Measurements from ENCODE around the gene PTGS1. TPM values are rescaled to one million over a fixed set of nuclear protein-coding genes. Genes with fewer than 3 reads are reported as not detected.
A peak's percentile ranks its signal among the peaks of the same experiment; 100 is the strongest.

PTGS1 gene
- total and polyA plus RNA-seq, 9 of the 15 experiments (the other 6 are each of a cell fraction or from before 2014, with no cell fraction given): 3.4 to 12.9 (median 5.3) TPM

GRCh38 chr9:122325124-122325523, 45.7 kb upstream of the PTGS1 start (continued):
- TF ChIP-seq PBX2 (CRISPR knock-in tag; IDR thresholded peaks at IDR 0.05; ENCODE audit: low read depth): no peak
- TF ChIP-seq PBX2 (tag; conservative IDR thresholded peaks at IDR 0.05; ENCODE audit: low read depth): 0 out of 2 replicates have a peak, but pooled peaks have one; percentile 19

- no peak overlapping the region for H3K4me3 ChIP-seq
- no peak for DNase-seq (ENCODE audit: extremely low read depth in 1 of 4, low spot score in 3 of 4)
- H4K20me1 ChIP-seq (replicated peaks; ENCODE audit: control insufficient read depth, insufficient read depth, low read length): no peaks in the 10 kb centered on the region
- ChIA-PET POLR2A (interaction anchor here (1.0 kb wide), 1 partner anchor 11 kb away, joined by 4 read pairs; no protein-coding TSS in a partner anchor), CTCF (ENCODE audit: low intra/inter-chr PET ratio) (no interaction called here)
- no peaks in the 10 kb centered on the region for H3K9me3 ChIP-seq (replicated peaks; ENCODE audit: control insufficient read depth, insufficient read depth, low read depth, low read length)
- H3K79me2 ChIP-seq (ENCODE audit: control insufficient read depth, insufficient read depth, low read length): no peaks in the 10 kb centered on the region
- no peaks in the 10 kb centered on the region for H3K27me3 ChIP-seq (ENCODE audit: control insufficient read depth in 2 of 2, insufficient read depth in 2 of 2, low read length in 2 of 2)
- no peak for ATAC-seq
- in situ Hi-C loops (cut with MboI) (loop anchor here (25.0 kb wide), 1 partner anchor 640 kb away; no protein-coding TSS in a partner anchor), intact Hi-C loops (cut with micrococcal nuclease) (no loop called here)
- H2AFZ ChIP-seq (ENCODE audit: low read depth, low read length): no peak overlapping the region
- H3K4me1 ChIP-seq (replicated peaks in 1 of 2; ENCODE audit: control insufficient read depth in 2 of 2, insufficient read depth in 2 of 2, low read length in 2 of 2): peaks cover 10 to 19% of the 10 kb centered on the region in 2 experiments
- BruUV-seq (replicated peaks): no TSS peak
- H3K9me1 ChIP-seq (ENCODE audit: control insufficient read depth, insufficient read depth, low read length): peaks cover 2% of the 10 kb centered on the region
- peaks cover 71% of the 10 kb centered on the region; the same call in 2 of the 3 replicates for H3K36me3 ChIP-seq (ENCODE audit: control insufficient read depth, insufficient read depth, low read length)
- no peak for FAIRE-seq
- no peak overlapping the region for H3K9ac ChIP-seq (ENCODE audit: insufficient read depth in 1 of 2, low read depth in 2 of 2, low read length in 2 of 2)
- H3K27ac ChIP-seq (ENCODE audit: extremely low read depth, low read depth, low read length): no peak overlapping the region
- WGBS (ENCODE audit: insufficient coverage, low coverage, missing lambda C conversion rate): 85% methylated on average over 2 of the region's 2 CpGs
- no peak for TF ChIP-seq MLLT1 (IDR thresholded peaks at IDR 0.05)
- 0 out of 2 replicates have a peak, but pooled peaks have one; percentile 14 for TF ChIP-seq POLR2A (conservative IDR thresholded peaks at IDR 0.05)
- TF ChIP-seq CSDE1 (IDR thresholded peaks at IDR 0.05): no peak
- no peak for TF ChIP-seq SOX6 (IDR thresholded peaks at IDR 0.05)
- no peak for TF ChIP-seq ILF3 (IDR thresholded peaks at IDR 0.05; ENCODE audit: borderline replicate concordance)
- no peak for TF ChIP-seq ZNF23 (CRISPR knock-in tag; IDR thresholded peaks at IDR 0.05)
- TF ChIP-seq ZNF57 (CRISPR knock-in tag; IDR thresholded peaks at IDR 0.05): no peak
- H3K4me2 ChIP-seq (ENCODE audit: insufficient read depth, low read length): no peak overlapping the region
Observed at GRCh38 chr9:122327175-122327574, 43.6 kb upstream of the PTGS1 start.
